HL-60/S4 treated with retinoic acid at 250 ng/mL for 4 days and 3 days (cell line): ENCODE data around the gene FLT3LG.

Source experiments
- in situ Hi-C: fragments of 300-500 bp; cut with MboI; formaldehyde crosslinking; loops from 2 replicates; pipeline ENCODE4 v1.7.0; 2022; ENCODE audit warnings: low sequenced_read_pairs

Gene FLT3LG

GRCh38 chr19:49507803-49508494 is 33.9 kb downstream of the FLT3LG start:
- in situ Hi-C loops = loop anchor here (5.0 kb wide), 1 partner anchor 34 kb away; no protein-coding TSS in a partner anchor

GRCh38 chr19:49512970-49513745 is 39.1 kb downstream of the FLT3LG start:
- in situ Hi-C loops = no loop called here

DNA sequence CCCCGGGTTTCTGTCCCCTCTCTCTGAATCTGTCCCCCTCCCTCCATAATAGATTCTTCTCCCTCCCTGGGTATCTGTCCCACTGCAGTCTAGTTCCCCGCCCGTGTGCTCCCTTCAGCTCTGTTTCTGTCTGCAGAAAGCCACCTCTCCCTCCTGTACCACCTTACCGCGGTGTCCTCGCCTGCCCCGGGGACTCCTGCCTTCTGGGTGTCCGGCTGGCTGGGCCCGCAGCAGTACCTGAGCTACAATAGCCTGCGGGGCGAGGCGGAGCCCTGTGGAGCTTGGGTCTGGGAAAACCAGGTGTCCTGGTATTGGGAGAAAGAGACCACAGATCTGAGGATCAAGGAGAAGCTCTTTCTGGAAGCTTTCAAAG is 39.7 kb downstream of the FLT3LG start:
- in situ Hi-C loops = no loop called here

GRCh38 chr19:49514151-49514550 is 40.1 kb downstream of the FLT3LG start:
- in situ Hi-C loops = no loop called here

DNA sequence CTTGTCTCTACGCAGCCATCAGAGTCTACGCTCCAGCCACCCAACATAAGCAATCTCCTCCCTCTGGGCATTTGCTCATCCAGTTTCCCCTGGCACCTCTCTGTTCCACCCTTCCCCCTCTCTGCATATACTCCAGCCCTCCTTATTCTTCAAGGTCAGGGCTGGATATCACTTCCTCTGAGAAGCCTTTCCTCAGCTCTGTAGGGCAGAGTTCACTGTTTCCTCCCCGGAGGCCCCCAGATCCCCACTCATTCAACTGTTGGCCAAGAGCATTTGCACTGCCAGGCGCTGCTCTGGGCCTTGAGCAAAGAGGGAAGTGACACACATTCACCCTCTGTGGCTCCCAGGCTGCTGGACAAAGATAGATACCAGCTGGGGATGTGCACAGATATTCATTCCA is 41.8 kb downstream of the FLT3LG start:
- in situ Hi-C loops = no loop called here

- in situ Hi-C loops = no loop called here
Measured at GRCh38 chr19:49518033-49518432, 44.0 kb downstream of the FLT3LG start.

- in situ Hi-C loops = no loop called here
Measured at GRCh38 chr19:49520705-49521319, 46.8 kb downstream of the FLT3LG start.

- in situ Hi-C loops = no loop called here
Measured at GRCh38 chr19:49524812-49525455, 50.9 kb downstream of the FLT3LG start.

GRCh38 chr19:49528211-49528771 is 54.3 kb downstream of the FLT3LG start:
- in situ Hi-C loops = no loop called here

DNA sequence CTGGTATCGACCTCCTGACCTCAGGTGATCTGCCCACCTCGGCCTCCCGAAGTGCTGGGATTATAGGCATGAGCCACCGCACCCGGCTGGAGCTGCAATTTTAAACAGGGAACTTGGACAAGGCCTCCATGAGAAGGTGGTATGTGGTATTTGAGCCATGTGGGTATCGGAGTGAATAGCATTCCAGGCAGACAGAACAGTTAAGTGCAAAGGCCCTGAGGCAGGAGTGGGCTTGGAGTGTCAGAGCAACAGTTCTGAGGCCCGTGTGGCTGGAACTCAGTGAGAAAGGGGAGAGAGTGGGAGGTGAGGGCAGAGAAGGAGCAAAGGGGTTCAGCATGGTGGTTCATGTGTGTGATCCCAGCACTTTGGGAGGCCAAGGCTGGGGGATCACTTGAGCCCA is 56.7 kb downstream of the FLT3LG start:
- in situ Hi-C loops = no loop called here

GRCh38 chr19:49533551-49534488 is 59.8 kb downstream of the FLT3LG start:
- in situ Hi-C loops = no loop called here

DNA sequence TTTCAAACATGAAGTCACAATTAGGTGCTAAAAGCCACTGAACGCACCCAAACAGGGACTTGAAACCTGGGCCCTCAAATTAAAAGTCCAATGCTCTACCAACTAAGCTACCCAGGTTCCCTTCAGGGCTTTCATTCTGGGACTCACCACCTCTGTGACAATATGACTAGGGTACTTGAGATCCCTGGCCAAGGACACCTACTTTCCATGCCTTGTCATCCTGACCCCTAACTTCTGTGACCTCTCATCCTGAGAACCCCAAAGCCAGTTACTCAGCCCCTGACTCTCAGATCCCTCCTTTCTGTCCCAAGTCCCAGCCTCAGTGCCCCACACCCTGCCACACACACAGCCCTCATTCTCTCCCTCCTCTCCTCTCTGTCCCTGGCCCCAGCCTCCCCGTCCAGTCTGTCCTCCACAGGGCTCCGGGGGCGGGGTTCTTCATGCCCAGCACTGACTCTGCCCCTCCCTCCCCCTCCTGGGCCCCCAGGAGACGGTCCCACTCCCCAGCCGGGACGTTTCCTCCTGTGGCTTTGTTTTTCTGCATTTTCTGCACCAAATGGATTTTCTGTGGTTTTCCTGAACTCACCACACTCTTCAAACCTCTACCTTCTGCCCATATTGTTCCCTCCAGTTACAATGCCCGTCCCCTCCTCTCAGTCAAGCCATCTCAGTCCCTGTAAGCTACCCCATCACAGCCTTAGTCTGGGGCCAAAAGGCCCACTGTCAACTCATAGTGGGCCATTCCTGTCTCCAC is 60.8 kb downstream of the FLT3LG start:
- in situ Hi-C loops = no loop called here
